Heart right ventricle (tissue), 16 donors: ENCODE data around the gene KCNQ5. TPM values are rescaled to one million over a fixed set of nuclear protein-coding genes. Genes with fewer than 3 reads are reported as not detected.

ENCODE experiments used
- ATAC-seq, 8 donors: fragments of 200-7000 bp; cut with Tn5 transposase; one replicate each; pipeline ENCODE4 v1.9.1; 2020; ENCODE audit warnings: mild to moderate bottlenecking in 8 of 8, moderate library complexity in 8 of 8, moderate number of reproducible peaks in 1 of 8
- DNase-seq, 2 donors: peaks; one replicate each; pipeline ENCODE4 v3.0.0-alpha.2; 2020
- H3K27ac ChIP-seq, 10 donors: fragments of 200-600 bp; sonication (generic) in 2 of 10; one replicate each; pipeline versions ENCODE4 v1.5.0 to v1.8.0; 2020 to 2022; ENCODE audit warnings: mild to moderate bottlenecking in 3 of 10
- H3K27me3 ChIP-seq, 7 donors: fragments of 200-600 bp; one replicate each; pipeline ENCODE4 v1.8.0; 2021 to 2022; ENCODE audit warnings: mild to moderate bottlenecking in 2 of 7
- H3K36me3 ChIP-seq, 9 donors: fragments of 200-600 bp; sonication (generic) in 1 of 9; one replicate each; pipeline versions ENCODE4 v1.5.0 to v1.8.0; 2020 to 2022; ENCODE audit warnings: mild to moderate bottlenecking in 2 of 9
- H3K4me1 ChIP-seq, 9 donors: fragments of 200-600 bp; sonication (generic) in 1 of 9; one replicate each; pipeline versions ENCODE4 v1.5.0 to v1.8.0; 2020 to 2022; ENCODE audit warnings: mild to moderate bottlenecking in 4 of 9
- H3K4me3 ChIP-seq, 10 donors: fragments of 200-600 bp; sonication (generic) in 2 of 10; one replicate each; pipeline versions ENCODE4 v1.5.0 to v1.8.0; 2020 to 2022; ENCODE audit warnings: mild to moderate bottlenecking in 7 of 10, moderate library complexity in 2 of 10
- H3K9me3 ChIP-seq, 11 donors: fragments of 200-600 bp in 10 of 11; sonication (generic) in 2 of 11; one replicate each; pipeline versions ENCODE4 v1.5.0 to v1.8.0; 2013 to 2022; ENCODE audit warnings: mild to moderate bottlenecking in 2 of 11, control low read depth in 1 of 11, moderate library complexity in 1 of 11
- WGBS, 2 donors: extraction: QIAGEN DNeasy Blood & Tissue Kit; methylation state at CpG; one replicate each; pipeline ENCODE4 v1.1.7; 2013; ENCODE audit warnings: inconsistent platforms in 1 of 2; 5-methylcytosine and 5-hydroxymethylcytosine counted together
- intact Hi-C, 10 donors: fragments of 100-400 bp; cut with DNase I; formaldehyde crosslinking; loops; one replicate each; pipeline versions ENCODE4 v1.11.1 to v1.14.2; 2022
- polyA plus RNA-seq, 2 donors: library from polyadenylated mRNA; stranded (reverse); fragments of 200-250 nt; gene quantifications; one replicate each; pipeline ENCODE4 v1.2.3, GENCODE V29; 2013
- total RNA-seq, 10 donors: library from RNA; stranded (reverse); fragmentation: NEBNext Ultra II Directional in 3 of 10; extraction: Animal tissue kit (Norgen Biotek cat#: 25700) in 3 of 10; gene quantifications; one replicate each; pipeline versions ENCODE4 v1.2.1 to v1.2.4, GENCODE V29; 2021 to 2023
- TF ChIP-seq, protein P1 (sequence below), 9 donors: fragments of 200-600 bp; sonication (generic) in 2 of 9; IDR thresholded peaks; one replicate each; pipeline versions ENCODE4 v1.5.0 to v1.8.0; 2021 to 2022; ENCODE audit warnings: antibody characterized with exemption in 9 of 9, mild to moderate bottlenecking in 5 of 9, moderate library complexity in 1 of 9
- donor health status: Arrhythmogenic right ventricular cardiomyopathy.
- donor health status: ischemic (EF 13 %, LVEDD 7.1; RV severe dilation, severe dysfunction).
- donor health status: healthy with polysubstance abuse.
- donor health status: DM: no; HTN: yes; CAD: no.
- donor health status: DM: no; HTN: no; CAD: no.
- donor health status: ischemic (EF 25% LVEDD 6.9; RV normal size, moderate dysfunction).
- donor health status: ischemic (EF 25% LVEDD 5.7; RV mildly dilated, moderate dysfunction).
- donor health status: healthy.
- donor health status: DM: yes; HTN: yes; CAD: no.
- donor health status: Ischemic cardiomyopathy.
- donor health status: ischemic (EF 35%, LVEDD 5.7; RV mildly dilated, moderate dysfunction).
- donor health status: nonischemic (EF 11% LVEDD 7.7; RV severe dilation, severe dysfunction).
- donor health status: DM: yes; HTN: yes; CAD: no.
- donor health status: PGD.
- donor health status: ischemic (EF 29% LVEDD 5.4; RV normal size, mild dysfunction).
- donor health status: nonischemic (EF 23%, LVEDD 6.1; RV moderate dilation, normal function).

Gene KCNQ5
- total and polyA plus RNA-seq, 12 donors = under 0.01 to 0.15 (median 0.12) TPM; not detected in 9

DNA sequence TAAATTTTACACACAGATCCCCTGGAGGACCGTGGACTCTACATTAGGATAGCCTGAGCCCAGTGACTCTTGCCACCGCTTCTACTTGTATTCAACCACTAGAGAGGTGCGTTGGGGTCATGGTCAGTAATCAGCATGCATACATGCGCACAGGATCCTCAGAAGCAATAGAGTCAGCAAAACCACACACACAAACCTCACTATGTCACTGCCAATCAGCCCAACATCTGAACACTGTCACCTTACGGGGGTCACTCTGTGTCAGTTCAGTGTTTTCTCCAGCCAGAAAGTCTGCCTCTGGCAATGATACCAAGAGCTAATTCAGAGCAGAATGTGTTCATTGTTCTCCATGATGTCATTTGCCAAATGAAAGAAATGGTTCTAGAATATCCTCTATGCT lies 378.1 kb downstream of the KCNQ5 start:
- whole genome bisulfite sequencing, 2 donors = 82 to 88% methylated on average over 5 of the region's 5 CpGs
- TF ChIP-seq, protein P1, sequence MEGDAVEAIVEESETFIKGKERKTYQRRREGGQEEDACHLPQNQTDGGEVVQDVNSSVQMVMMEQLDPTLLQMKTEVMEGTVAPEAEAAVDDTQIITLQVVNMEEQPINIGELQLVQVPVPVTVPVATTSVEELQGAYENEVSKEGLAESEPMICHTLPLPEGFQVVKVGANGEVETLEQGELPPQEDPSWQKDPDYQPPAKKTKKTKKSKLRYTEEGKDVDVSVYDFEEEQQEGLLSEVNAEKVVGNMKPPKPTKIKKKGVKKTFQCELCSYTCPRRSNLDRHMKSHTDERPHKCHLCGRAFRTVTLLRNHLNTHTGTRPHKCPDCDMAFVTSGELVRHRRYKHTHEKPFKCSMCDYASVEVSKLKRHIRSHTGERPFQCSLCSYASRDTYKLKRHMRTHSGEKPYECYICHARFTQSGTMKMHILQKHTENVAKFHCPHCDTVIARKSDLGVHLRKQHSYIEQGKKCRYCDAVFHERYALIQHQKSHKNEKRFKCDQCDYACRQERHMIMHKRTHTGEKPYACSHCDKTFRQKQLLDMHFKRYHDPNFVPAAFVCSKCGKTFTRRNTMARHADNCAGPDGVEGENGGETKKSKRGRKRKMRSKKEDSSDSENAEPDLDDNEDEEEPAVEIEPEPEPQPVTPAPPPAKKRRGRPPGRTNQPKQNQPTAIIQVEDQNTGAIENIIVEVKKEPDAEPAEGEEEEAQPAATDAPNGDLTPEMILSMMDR (IDR thresholded peaks at IDR 0.05) = no peak
- no peaks in the 10 kb centered on the region for H3K27me3 ChIP-seq
- H3K36me3 ChIP-seq = no peaks in the 10 kb centered on the region
- intact Hi-C loops = no loop called here
- DNase-seq (no peak), ATAC-seq (no peak)
- no peaks in the 10 kb centered on the region for H3K9me3 ChIP-seq
- no peaks in the 10 kb centered on the region for H3K4me1 ChIP-seq
- H3K27ac ChIP-seq = no peak overlapping the region
- no peak overlapping the region for H3K4me3 ChIP-seq

DNA sequence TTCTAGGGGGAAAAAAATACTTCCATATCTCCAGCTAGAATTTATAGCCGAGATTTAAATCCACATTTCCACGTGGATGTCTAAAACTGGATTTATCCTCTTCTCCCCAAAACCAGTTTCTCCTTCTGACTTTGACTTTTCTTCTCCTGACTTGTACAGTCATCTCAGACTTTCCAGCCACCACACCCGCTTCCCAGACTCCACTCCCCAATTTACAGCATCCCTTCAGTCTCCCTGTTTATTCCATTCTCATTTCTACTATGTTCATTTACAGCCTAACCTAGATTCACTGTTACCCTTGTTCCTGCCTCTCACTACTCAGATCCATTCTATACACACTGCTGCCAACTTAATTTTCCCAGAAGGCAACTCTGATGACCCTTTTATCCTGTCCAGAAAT lies 378.6 kb downstream of the KCNQ5 start:
- no peak overlapping the region for H3K27ac ChIP-seq
- DNase-seq = no peak
- H3K27me3 ChIP-seq = no peaks in the 10 kb centered on the region
- H3K4me3 ChIP-seq = no peak overlapping the region
- H3K9me3 ChIP-seq = no peaks in the 10 kb centered on the region
- ATAC-seq = no peak
- 83 to 87% methylated on average over 3 of the region's 3 CpGs for WGBS, 2 donors
- TF ChIP-seq, protein P1 (IDR thresholded peaks at IDR 0.05) = no peak
- H3K36me3 ChIP-seq = no peaks in the 10 kb centered on the region
- no peaks in the 10 kb centered on the region for H3K4me1 ChIP-seq
- intact Hi-C loops = no loop called here

DNA sequence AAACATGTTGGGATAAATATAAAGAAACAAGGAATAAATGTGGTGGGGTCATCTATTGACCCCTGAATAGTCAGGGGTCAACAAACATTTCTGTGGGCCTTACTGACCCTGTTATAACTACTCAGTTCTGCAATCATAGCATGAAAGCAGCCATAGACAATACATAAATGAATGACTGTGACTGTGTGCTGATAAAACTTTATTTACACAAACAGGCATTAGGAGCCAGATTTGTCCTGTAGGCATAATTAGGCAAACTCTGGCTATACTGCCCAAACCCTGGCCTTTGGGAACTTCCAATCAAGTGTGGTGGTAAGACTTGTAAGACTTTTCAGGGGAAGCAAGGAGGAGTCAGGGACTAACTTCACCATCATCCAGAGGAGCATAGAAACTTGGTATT lies 380.7 kb downstream of the KCNQ5 start:
- Histone ChIP-seq H3K4me3 (no peak overlapping the region), H3K4me1 (no peaks in the 10 kb centered on the region)
- TF ChIP-seq, protein P1 (IDR thresholded peaks at IDR 0.05) = no peak

DNA sequence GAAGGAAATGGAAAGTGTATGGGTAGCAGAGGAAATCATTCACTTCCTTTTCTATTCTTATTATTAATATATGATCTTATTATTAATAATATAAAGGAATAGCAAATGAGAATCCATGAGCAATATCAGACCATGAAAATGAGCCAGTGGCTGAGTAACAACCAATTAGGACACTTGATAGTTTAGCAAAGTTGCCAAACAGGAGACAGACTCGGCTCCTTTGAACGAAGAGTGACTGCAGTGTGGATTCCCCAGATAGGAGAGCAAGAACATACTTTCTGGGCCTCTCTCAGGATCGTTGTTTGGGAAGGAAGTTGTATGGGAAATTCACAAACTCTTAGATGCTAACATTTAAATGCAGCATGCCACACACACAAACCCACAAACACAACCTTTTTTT lies 381.4 kb downstream of the KCNQ5 start:
- Histone ChIP-seq H3K36me3 (no peaks in the 10 kb centered on the region), H3K4me3 (no peak overlapping the region), H3K27ac (no peak overlapping the region), H3K9me3 (peaks cover 0 to 4% (median 0%) of the 10 kb centered on the region in 11 donors), H3K27me3 (no peaks in the 10 kb centered on the region), H3K4me1 (no peaks in the 10 kb centered on the region)
- DNase-seq (no peak), ATAC-seq (no peak)
- TF ChIP-seq, protein P1 (IDR thresholded peaks at IDR 0.05) = no peak
- WGBS, 2 donors = 46 to 53% methylated on average over 3 of the region's 3 CpGs
- intact Hi-C loops = no loop called here

More for the DNA sequence above, 380.7 kb downstream of the KCNQ5 start:
- intact Hi-C loops = no loop called here
- Histone ChIP-seq H3K9me3 (peaks cover 0 to 3% (median 0%) of the 10 kb centered on the region in 11 donors), H3K36me3 (no peaks in the 10 kb centered on the region), H3K27me3 (no peaks in the 10 kb centered on the region), H3K27ac (no peak overlapping the region)
- ATAC-seq (no peak), DNase-seq (no peak)

DNA sequence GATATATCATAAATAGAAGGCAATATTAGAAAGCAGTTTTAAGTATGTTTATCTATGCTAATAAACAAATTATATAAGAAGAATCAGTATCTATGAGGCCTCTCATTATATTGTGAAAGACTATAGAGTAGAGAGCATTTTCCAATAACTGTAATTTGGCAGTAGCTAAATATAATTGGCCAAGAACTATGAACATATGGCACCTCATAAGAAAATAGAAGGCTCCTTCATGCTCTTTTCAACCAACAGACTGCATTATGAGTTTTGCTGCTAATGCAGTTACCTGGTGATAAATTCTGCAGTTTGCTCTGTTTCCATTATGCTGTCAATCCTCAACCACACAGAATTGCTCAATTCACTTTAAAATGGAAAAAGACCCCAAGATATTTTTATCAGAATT lies 382.4 kb downstream of the KCNQ5 start:
- no peak overlapping the region for H3K4me3 ChIP-seq
- no peaks in the 10 kb centered on the region for H3K4me1 ChIP-seq
- intact Hi-C loops = no loop called here
- no peaks in the 10 kb centered on the region for H3K36me3 ChIP-seq
- ATAC-seq (no peak), DNase-seq (no peak)
- no peak overlapping the region for H3K27ac ChIP-seq
- no peaks in the 10 kb centered on the region for H3K27me3 ChIP-seq
- peaks cover 0 to 4% (median 0%) of the 10 kb centered on the region in 11 donors for H3K9me3 ChIP-seq
- TF ChIP-seq, protein P1 (IDR thresholded peaks at IDR 0.05) = no peak
